Liver (tissue), 9 donors: ENCODE results near the gene UNC80. TPM values are rescaled to one million over a fixed set of nuclear protein-coding genes. Genes with fewer than 3 reads are reported as not detected.
A peak's percentile ranks its signal among the peaks of the same experiment; 100 is the strongest.

Experiments used
- DNase-seq: peaks from one replicate; pipeline ENCODE4 v3.0.0-alpha.2; 2017; ENCODE audit warnings: low spot score
- H3K27ac ChIP-seq, 2 donors: one replicate each; pipeline ENCODE4 v1.7.0; 2013; ENCODE audit warnings: inconsistent platforms in 2 of 2, low read length in 2 of 2, control low read depth in 1 of 2, low read depth in 1 of 2, mild to moderate bottlenecking in 1 of 2
- H3K27me3 ChIP-seq, 4 donors: one replicate each; pipeline versions ENCODE4 v1.6.1 to v1.7.0; 2013; ENCODE audit warnings: low read length in 3 of 4, inconsistent platforms in 1 of 4, mild to moderate bottlenecking in 1 of 4, moderate library complexity in 1 of 4; ENCODE audit not compliant: control insufficient read depth in 4 of 4, insufficient read depth in 4 of 4
- H3K36me3 ChIP-seq, 4 donors: one replicate each; pipeline versions ENCODE4 v1.6.1 to v1.7.0; 2013; ENCODE audit warnings: low read length in 3 of 4, mild to moderate bottlenecking in 3 of 4, low read depth in 1 of 4, moderate library complexity in 1 of 4; ENCODE audit not compliant: control insufficient read depth in 4 of 4, insufficient read depth in 3 of 4
- H3K4me1 ChIP-seq, 4 donors: one replicate each; pipeline versions ENCODE4 v1.6.1 to v1.7.0; 2013; ENCODE audit warnings: low read length in 3 of 4, mild to moderate bottlenecking in 3 of 4, moderate library complexity in 1 of 4; ENCODE audit not compliant: control insufficient read depth in 4 of 4, insufficient read depth in 4 of 4
- H3K4me3 ChIP-seq, 3 donors: one replicate each; pipeline versions ENCODE4 v1.6.1 to v1.7.0; 2013; ENCODE audit warnings: low read length in 3 of 3, control low read depth in 1 of 3, low read depth in 1 of 3, mild to moderate bottlenecking in 1 of 3
- H3K9ac ChIP-seq, 2 donors: one replicate each; pipeline ENCODE4 v1.7.0; 2013; ENCODE audit warnings: low read length in 2 of 2, mild to moderate bottlenecking in 2 of 2, moderate library complexity in 2 of 2, control low read depth in 1 of 2, low read depth in 1 of 2
- H3K9me3 ChIP-seq, 4 donors: one replicate each; pipeline versions ENCODE4 v1.6.1 to v1.7.0; 2013; ENCODE audit warnings: low read length in 3 of 4; ENCODE audit not compliant: control insufficient read depth in 4 of 4
- EGR1 ChIP-seq, 2 donors: IDR thresholded peaks; 2 replicates each; pipeline ENCODE4 v1.6.1; 2016 to 2018; ENCODE audit warnings: antibody characterized with exemption in 2 of 2, low read depth in 2 of 2
- FOXA1 ChIP-seq: IDR thresholded peaks from 2 replicates; pipeline ENCODE4 v1.6.1; 2016; ENCODE audit warnings: antibody characterized with exemption
- GABPA ChIP-seq, 2 donors: IDR thresholded peaks in 1 of 2; conservative IDR thresholded peaks in 1 of 2; 2 replicates each; pipeline ENCODE4 v1.6.1; 2016; ENCODE audit warnings: antibody characterized with exemption in 2 of 2, mild to moderate bottlenecking in 1 of 2, moderate library complexity in 1 of 2
- HNF4A ChIP-seq, 2 donors: conservative IDR thresholded peaks; 2 replicates each; pipeline ENCODE4 v1.6.1; 2016; ENCODE audit warnings: antibody characterized with exemption in 2 of 2, mild to moderate bottlenecking in 2 of 2
- JUND ChIP-seq, 2 donors: IDR thresholded peaks; 2 replicates each; pipeline ENCODE4 v1.6.1; 2016; ENCODE audit warnings: antibody characterized with exemption in 2 of 2
- NR2F2 ChIP-seq: IDR thresholded peaks from 2 replicates; pipeline ENCODE4 v1.6.1; 2016; ENCODE audit warnings: antibody characterized with exemption
- RAD21 ChIP-seq, 2 donors: IDR thresholded peaks; 2 replicates each; pipeline ENCODE4 v1.6.1; 2016; ENCODE audit warnings: antibody characterized with exemption in 2 of 2, mild to moderate bottlenecking in 2 of 2
- RXRA ChIP-seq, 2 donors: IDR thresholded peaks; 2 replicates each; pipeline ENCODE4 v1.6.1; 2017 to 2018; ENCODE audit warnings: antibody characterized with exemption in 2 of 2, mild to moderate bottlenecking in 1 of 2
- SP1 ChIP-seq: IDR thresholded peaks from 2 replicates; pipeline ENCODE4 v1.6.1; 2018; ENCODE audit warnings: antibody characterized with exemption, mild to moderate bottlenecking
- TAF1 ChIP-seq: conservative IDR thresholded peaks from 2 replicates; pipeline ENCODE4 v1.6.1; 2016; ENCODE audit warnings: antibody characterized with exemption, mild to moderate bottlenecking
- YY1 ChIP-seq: IDR thresholded peaks from 2 replicates; pipeline ENCODE4 v1.6.1; 2016; ENCODE audit warnings: antibody characterized with exemption, mild to moderate bottlenecking
- WGBS: extraction: QIAGEN DNeasy Blood & Tissue Kit; methylation state at CpG from one replicate; pipeline ENCODE4 v1.1.7; 2013; 5-methylcytosine and 5-hydroxymethylcytosine counted together
- polyA plus RNA-seq, 2 donors: library from polyadenylated mRNA; stranded (reverse) in 1 of 2; unstranded in 1 of 2; fragments of 200-250 nt in 1 of 2; fragments of >200 nt in 1 of 2; fragmentation: Nextera tagmentation in 1 of 2; extraction: Ambion mirVana in 1 of 2; gene quantifications; one replicate each; pipeline versions ENCODE4 v1.2.1 to v1.2.3, GENCODE V29; 2013 to 2015
- total RNA-seq, 2 donors: library from RNA; depleted of rRNA; stranded (reverse); fragments of >200 nt; gene quantifications; one replicate each; pipeline ENCODE4 v1.2.3, GENCODE V29; 2014
- TF ChIP-seq, protein P1 (sequence below): IDR thresholded peaks from 2 replicates; pipeline ENCODE4 v1.6.1; 2016; ENCODE audit warnings: antibody characterized with exemption
- TF ChIP-seq, protein P2 (sequence below): fragments of 150-350 bp; IDR thresholded peaks from 2 replicates; pipeline ENCODE4 v1.5.1; 2017; ENCODE audit warnings: improper control_type of control experiment, low read depth, low read length; ENCODE audit not compliant: missing input control
- TF ChIP-seq, protein P3 (sequence below): IDR thresholded peaks from 2 replicates; pipeline ENCODE4 v1.6.1; 2016; ENCODE audit warnings: antibody characterized with exemption
- TF ChIP-seq, protein P4 (sequence below): IDR thresholded peaks from 2 replicates; pipeline ENCODE4 v1.6.1; 2016; ENCODE audit warnings: antibody characterized with exemption, mild to moderate bottlenecking
- TF ChIP-seq, protein P5 (sequence below): IDR thresholded peaks from 2 replicates; pipeline ENCODE4 v1.6.1; 2016; ENCODE audit warnings: antibody characterized with exemption
- donor health status: healthy.
- donor health status: healthy.
- donor health status: healthy.
- donor health status: healthy.
- donor health status: healthy.

UNC80 gene
- total and polyA plus RNA-seq, 4 donors, result under 0.01 to 0.05 (median 0.02) TPM; not detected in 1

DNA sequence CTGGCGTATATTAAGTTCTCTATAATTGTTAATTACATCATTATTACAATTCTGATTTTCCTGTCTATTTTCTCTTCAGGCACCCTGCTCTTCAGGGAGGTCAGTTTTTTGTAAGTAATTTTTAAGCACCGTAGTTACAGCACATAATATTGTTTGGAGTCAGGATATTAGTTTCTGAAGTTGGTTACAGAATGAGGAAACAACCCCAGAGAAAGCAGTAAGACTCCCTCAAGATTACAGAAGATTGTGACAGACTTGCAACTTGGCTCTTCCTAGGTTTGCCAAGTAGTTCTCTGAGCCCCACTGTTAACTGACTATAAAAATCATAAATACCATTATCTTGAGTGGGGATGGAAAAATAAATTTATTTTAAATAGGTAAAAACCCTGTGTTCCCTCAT lies 231.7 kb downstream of the UNC80 start:
- peaks cover 2 to 29% (median 19%) of the 10 kb centered on the region in 4 donors for H3K4me1 ChIP-seq
- peak overlapping the region; percentile 73 to 90 (median 87) for H3K4me3 ChIP-seq
- peak overlapping the region; percentile 4 to 56 for H3K9ac ChIP-seq
- TF ChIP-seq, protein P1, sequence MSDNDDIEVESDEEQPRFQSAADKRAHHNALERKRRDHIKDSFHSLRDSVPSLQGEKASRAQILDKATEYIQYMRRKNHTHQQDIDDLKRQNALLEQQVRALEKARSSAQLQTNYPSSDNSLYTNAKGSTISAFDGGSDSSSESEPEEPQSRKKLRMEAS, result no peak
- TF ChIP-seq, protein P2, sequence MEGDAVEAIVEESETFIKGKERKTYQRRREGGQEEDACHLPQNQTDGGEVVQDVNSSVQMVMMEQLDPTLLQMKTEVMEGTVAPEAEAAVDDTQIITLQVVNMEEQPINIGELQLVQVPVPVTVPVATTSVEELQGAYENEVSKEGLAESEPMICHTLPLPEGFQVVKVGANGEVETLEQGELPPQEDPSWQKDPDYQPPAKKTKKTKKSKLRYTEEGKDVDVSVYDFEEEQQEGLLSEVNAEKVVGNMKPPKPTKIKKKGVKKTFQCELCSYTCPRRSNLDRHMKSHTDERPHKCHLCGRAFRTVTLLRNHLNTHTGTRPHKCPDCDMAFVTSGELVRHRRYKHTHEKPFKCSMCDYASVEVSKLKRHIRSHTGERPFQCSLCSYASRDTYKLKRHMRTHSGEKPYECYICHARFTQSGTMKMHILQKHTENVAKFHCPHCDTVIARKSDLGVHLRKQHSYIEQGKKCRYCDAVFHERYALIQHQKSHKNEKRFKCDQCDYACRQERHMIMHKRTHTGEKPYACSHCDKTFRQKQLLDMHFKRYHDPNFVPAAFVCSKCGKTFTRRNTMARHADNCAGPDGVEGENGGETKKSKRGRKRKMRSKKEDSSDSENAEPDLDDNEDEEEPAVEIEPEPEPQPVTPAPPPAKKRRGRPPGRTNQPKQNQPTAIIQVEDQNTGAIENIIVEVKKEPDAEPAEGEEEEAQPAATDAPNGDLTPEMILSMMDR, result no peak
- TF ChIP-seq, protein P3, sequence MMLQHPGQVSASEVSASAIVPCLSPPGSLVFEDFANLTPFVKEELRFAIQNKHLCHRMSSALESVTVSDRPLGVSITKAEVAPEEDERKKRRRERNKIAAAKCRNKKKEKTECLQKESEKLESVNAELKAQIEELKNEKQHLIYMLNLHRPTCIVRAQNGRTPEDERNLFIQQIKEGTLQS, result no peak
- TF ChIP-seq FOXA1, result no peak
- no peak for TF ChIP-seq TAF1
- TF ChIP-seq YY1, result no peak
- TF ChIP-seq, protein P4, sequence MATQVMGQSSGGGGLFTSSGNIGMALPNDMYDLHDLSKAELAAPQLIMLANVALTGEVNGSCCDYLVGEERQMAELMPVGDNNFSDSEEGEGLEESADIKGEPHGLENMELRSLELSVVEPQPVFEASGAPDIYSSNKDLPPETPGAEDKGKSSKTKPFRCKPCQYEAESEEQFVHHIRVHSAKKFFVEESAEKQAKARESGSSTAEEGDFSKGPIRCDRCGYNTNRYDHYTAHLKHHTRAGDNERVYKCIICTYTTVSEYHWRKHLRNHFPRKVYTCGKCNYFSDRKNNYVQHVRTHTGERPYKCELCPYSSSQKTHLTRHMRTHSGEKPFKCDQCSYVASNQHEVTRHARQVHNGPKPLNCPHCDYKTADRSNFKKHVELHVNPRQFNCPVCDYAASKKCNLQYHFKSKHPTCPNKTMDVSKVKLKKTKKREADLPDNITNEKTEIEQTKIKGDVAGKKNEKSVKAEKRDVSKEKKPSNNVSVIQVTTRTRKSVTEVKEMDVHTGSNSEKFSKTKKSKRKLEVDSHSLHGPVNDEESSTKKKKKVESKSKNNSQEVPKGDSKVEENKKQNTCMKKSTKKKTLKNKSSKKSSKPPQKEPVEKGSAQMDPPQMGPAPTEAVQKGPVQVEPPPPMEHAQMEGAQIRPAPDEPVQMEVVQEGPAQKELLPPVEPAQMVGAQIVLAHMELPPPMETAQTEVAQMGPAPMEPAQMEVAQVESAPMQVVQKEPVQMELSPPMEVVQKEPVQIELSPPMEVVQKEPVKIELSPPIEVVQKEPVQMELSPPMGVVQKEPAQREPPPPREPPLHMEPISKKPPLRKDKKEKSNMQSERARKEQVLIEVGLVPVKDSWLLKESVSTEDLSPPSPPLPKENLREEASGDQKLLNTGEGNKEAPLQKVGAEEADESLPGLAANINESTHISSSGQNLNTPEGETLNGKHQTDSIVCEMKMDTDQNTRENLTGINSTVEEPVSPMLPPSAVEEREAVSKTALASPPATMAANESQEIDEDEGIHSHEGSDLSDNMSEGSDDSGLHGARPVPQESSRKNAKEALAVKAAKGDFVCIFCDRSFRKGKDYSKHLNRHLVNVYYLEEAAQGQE, result no peak
- TF ChIP-seq HNF4A (conservative IDR thresholded peaks at IDR 0.05), result no peak
- 39% methylated on average over 2 of the region's 2 CpGs for WGBS
- no peaks in the 10 kb centered on the region for H3K36me3 ChIP-seq
- no peak overlapping the region for H3K27ac ChIP-seq
- no peaks in the 10 kb centered on the region for H3K9me3 ChIP-seq
- DNase-seq, result no peak
- H3K27me3 ChIP-seq, result no peaks in the 10 kb centered on the region

DNA sequence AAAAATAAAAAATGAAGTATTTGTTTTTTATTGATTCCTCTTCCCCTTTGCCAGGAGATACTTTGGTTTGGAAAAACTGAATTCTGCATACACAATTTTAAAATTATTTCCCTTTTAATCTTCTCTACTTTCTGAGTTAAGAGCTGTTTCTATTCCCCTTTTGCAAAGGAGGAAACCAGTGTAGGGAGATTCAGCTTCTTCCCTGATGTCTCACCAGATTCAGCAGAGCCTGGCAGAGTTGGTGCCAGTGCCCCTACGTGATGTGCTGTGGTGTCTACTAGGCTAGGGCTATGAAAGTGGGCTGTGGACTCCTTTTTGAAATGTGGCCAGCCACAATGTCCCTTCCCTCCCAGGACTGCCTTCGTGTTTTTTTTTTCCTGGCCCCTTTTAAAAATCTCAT lies 233.2 kb downstream of the UNC80 start:
- 81% methylated on average over 2 of the region's 2 CpGs for WGBS
- Histone ChIP-seq H3K27me3 (no peaks in the 10 kb centered on the region), H3K9me3 (no peaks in the 10 kb centered on the region), H3K4me1 (peaks cover 2 to 29% (median 19%) of the 10 kb centered on the region in 4 donors), H3K9ac (no peak overlapping the region), H3K36me3 (peaks cover 0 to 4% (median 0%) of the 10 kb centered on the region in 4 donors), H3K27ac (no peak overlapping the region), H3K4me3 (no peak overlapping the region)
- DNase-seq, result no peak
- TF ChIP-seq EGR1 (IDR thresholded peaks at IDR 0.05; ENCODE audit: low read depth in 2 of 2) (no peak), JUND (IDR thresholded peaks at IDR 0.05) (no peak), SP1 (no peak), RXRA (IDR thresholded peaks at IDR 0.05) (no peak), YY1 (no peak), HNF4A (conservative IDR thresholded peaks at IDR 0.05) (no peak), RAD21 (IDR thresholded peaks at IDR 0.05) (no peak), GABPA (IDR thresholded peaks at IDR 0.05 in 1 of 2, conservative IDR thresholded peaks at IDR 0.05 in 1 of 2) (no peak), FOXA1 (no peak), NR2F2 (no peak), TAF1 (no peak)
- TF ChIP-seq, protein P3, result no peak
- TF ChIP-seq, protein P2, result no peak
- TF ChIP-seq, protein P1, result no peak
- TF ChIP-seq, protein P4, result no peak
- TF ChIP-seq, protein P5, sequence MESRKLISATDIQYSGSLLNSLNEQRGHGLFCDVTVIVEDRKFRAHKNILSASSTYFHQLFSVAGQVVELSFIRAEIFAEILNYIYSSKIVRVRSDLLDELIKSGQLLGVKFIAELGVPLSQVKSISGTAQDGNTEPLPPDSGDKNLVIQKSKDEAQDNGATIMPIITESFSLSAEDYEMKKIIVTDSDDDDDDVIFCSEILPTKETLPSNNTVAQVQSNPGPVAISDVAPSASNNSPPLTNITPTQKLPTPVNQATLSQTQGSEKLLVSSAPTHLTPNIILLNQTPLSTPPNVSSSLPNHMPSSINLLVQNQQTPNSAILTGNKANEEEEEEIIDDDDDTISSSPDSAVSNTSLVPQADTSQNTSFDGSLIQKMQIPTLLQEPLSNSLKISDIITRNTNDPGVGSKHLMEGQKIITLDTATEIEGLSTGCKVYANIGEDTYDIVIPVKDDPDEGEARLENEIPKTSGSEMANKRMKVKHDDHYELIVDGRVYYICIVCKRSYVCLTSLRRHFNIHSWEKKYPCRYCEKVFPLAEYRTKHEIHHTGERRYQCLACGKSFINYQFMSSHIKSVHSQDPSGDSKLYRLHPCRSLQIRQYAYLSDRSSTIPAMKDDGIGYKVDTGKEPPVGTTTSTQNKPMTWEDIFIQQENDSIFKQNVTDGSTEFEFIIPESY, result no peak
